Measurements from ENCODE around the gene MAP3K4.

The MAP3K4 gene

DNA sequence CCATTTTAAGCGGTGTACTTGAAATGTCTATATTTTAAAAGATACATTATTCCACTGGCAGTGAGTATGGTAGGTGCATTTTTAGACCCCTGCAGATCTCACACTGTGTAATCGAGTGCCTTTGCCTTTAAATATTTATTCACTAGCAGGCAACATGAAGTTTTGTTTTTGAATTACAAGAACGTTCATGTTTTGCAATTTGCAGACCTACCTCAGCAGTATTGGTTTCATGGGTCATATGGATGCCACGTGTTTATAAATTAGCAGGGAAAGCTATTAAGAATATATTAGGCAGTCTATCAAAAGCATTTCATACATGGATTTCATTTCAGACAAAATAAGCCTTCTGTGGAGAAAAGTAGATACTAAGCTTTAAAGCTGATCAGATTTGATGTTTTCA lies 7.2 kb downstream of the MAP3K4 start:
- no peak for TF ChIP-seq ZFX (IDR thresholded peaks at IDR 0.05)
- no peak for TF ChIP-seq CTCF (conservative IDR thresholded peaks at IDR 0.05)
- no peak overlapping the region for H3K27ac ChIP-seq

DNA sequence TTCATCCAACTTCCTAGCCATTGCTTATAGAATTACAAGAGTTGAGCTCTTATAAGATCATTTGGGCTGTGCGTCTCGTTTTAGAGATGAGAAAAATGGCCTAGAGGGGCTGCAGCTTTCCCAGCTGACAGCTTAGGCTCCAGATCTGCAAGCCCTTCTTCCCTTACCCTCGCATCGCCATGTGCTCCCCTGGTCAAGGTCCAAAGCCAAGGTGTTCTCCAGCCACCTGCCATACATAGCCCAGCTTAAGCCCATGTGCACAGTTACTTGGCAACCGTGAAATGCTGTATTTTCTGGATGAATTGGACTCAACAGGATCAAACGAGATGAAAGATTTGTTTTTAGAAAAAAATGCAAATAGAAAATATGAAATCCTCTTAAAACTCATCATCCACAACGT lies 7.9 kb downstream of the MAP3K4 start:
- no peak overlapping the region for H3K27ac ChIP-seq
- TF ChIP-seq ZFX (IDR thresholded peaks at IDR 0.05): no peak
- no peak for TF ChIP-seq CTCF (conservative IDR thresholded peaks at IDR 0.05)

DNA sequence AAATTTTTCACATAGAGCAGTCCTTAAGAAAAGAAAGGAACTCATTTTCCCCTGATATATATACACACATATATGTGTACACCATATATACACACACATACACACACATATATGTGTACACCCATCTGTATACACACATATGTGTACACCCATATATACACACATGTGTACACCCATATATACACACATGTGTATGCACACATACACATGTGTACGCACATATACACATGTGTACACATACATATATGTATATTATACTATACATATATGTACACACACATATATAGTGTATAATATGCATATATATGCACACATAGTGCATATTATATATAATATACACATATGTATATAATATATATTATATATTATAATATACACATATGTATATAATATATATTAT lies 9.1 kb downstream of the MAP3K4 start:
- no peak overlapping the region for H3K27ac ChIP-seq
- TF ChIP-seq ZFX (IDR thresholded peaks at IDR 0.05) (no peak), CTCF (conservative IDR thresholded peaks at IDR 0.05) (no peak)

DNA sequence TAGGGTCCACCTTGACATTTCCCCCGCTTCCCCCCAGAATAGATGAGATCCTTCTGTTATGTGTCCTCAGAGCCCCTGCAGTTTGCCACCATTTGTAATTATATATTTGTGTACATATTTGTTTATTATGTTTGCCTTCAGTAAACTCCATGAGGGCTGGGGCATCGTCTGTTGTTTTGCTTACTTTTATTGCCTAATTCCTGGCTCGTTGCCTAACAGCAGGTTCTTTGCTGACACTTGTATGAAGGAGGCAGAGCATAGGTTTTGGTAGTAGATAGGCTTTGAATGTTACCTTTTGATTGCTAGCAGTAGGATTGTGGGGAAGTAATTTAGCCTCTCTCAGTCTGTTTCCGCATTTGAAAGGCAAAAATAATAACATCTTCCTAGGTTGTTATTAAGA lies 9.9 kb downstream of the MAP3K4 start:
- no peak for TF ChIP-seq ZFX (IDR thresholded peaks at IDR 0.05)
- no peak for TF ChIP-seq CTCF (conservative IDR thresholded peaks at IDR 0.05)
- H3K27ac ChIP-seq: no peak overlapping the region

DNA sequence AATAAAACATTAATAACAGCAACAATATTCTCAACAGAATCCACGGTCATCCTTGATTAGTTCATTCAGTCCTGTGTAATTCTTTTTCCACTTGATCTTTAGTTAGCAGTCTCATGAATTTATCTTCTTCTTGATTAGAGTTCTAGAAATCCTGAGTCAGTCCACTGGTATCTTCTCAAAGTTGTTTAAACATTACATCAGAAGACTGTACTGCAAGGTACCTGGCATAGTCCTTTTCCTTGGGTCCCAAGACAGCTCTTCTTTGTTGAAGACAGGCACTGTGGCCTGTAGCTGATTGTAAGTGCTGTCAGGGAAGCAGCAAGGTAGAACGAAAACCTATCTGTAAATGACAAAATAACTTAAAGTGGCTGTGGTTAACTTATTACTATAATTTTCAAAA lies 11.8 kb downstream of the MAP3K4 start:
- TF ChIP-seq CTCF (conservative IDR thresholded peaks at IDR 0.05) (no peak), ZFX (IDR thresholded peaks at IDR 0.05) (no peak)

GRCh38 chr6:161008245-161008644 lies 16.7 kb downstream of the MAP3K4 start:
- TF ChIP-seq ZFX (IDR thresholded peaks at IDR 0.05) (no peak), CTCF (conservative IDR thresholded peaks at IDR 0.05) (no peak)
- H3K27ac ChIP-seq: no peak overlapping the region

More for the DNA sequence above, 11.8 kb downstream of the MAP3K4 start:
- no peak overlapping the region for H3K27ac ChIP-seq

DNA sequence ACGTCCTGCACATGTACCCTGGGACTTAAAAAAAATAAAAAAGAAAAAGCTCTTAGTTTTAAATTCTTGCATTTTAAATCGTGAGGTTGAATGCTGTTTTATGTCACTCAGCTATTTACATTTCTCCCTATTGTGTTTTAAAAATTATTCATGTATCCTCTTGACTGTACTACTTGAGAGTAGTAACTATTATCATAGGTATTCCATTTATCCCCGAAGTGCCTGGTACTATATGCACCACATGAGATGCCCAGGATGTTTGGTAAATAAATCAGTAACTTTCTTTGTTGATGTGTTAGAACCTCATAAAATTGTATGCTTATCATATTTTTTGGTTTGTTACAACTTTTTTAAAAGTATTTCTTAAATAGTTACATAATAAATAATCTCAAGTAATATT lies 18.4 kb downstream of the MAP3K4 start:
- TF ChIP-seq ZFX (IDR thresholded peaks at IDR 0.05): no peak
- TF ChIP-seq CTCF (conservative IDR thresholded peaks at IDR 0.05): no peak
- H3K27ac ChIP-seq: no peak overlapping the region
